ENCODE measurements around the gene LDAH. TPM values are rescaled to one million over a fixed set of nuclear protein-coding genes. Genes with fewer than 3 reads are reported as not detected.

LDAH gene
- total RNA-seq, 2 experiments from 2014 or later, result 31.1 to 37.6 TPM

GRCh38 chr2:20766798-20767644 is 55.9 kb downstream of the LDAH start:
- no peak overlapping the region for H3K4me3 Mint-ChIP-seq
- H3K9me3 Mint-ChIP-seq, result peaks cover 6% of the 10 kb centered on the region
- H3K4me1 Mint-ChIP-seq (ENCODE audit: low read depth), result peaks cover 14% of the 10 kb centered on the region
- intact Hi-C loops (cut with micrococcal nuclease), result no loop called here
- no peaks in the 10 kb centered on the region for H3K27me3 Mint-ChIP-seq (ENCODE audit: low read depth)
- H3K27ac Mint-ChIP-seq, result no peak overlapping the region
- CTCF ChIA-PET, result no interaction called here
- DNase-seq, result no peak
- peaks cover 41% of the 10 kb centered on the region for H3K36me3 Mint-ChIP-seq (ENCODE audit: low read depth)

GRCh38 chr2:20766213-20766612 is 56.7 kb downstream of the LDAH start:
- Mint-ChIP-seq H3K27ac (no peak overlapping the region), H3K4me1 (ENCODE audit: low read depth) (peaks cover 14% of the 10 kb centered on the region), H3K36me3 (ENCODE audit: low read depth) (peaks cover 39% of the 10 kb centered on the region), H3K9me3 (peaks cover 8% of the 10 kb centered on the region), H3K27me3 (ENCODE audit: low read depth) (no peaks in the 10 kb centered on the region), H3K4me3 (no peak overlapping the region)
- no peak for DNase-seq
- CTCF ChIA-PET, result no interaction called here
- intact Hi-C loops (cut with micrococcal nuclease), result no loop called here

GRCh38 chr2:20762945-20763683 is 59.8 kb downstream of the LDAH start:
- H3K36me3 Mint-ChIP-seq (ENCODE audit: low read depth), result peaks cover 47% of the 10 kb centered on the region
- no peaks in the 10 kb centered on the region for H3K27me3 Mint-ChIP-seq (ENCODE audit: low read depth)
- H3K27ac Mint-ChIP-seq, result no peak overlapping the region
- intact Hi-C loops (cut with micrococcal nuclease), result no loop called here
- H3K4me1 Mint-ChIP-seq (ENCODE audit: low read depth), result peaks cover 20% of the 10 kb centered on the region
- CTCF ChIA-PET, result interaction anchor here (1.0 to 1.3 kb wide), 2 partner anchors 99 to 103 kb away, joined by 3 read pairs; no protein-coding TSS in a partner anchor
- H3K9me3 Mint-ChIP-seq, result peaks cover 6% of the 10 kb centered on the region
- no peak overlapping the region for H3K4me3 Mint-ChIP-seq
- DNase-seq, result no peak

GRCh38 chr2:20759487-20759886 is 63.4 kb downstream of the LDAH start:
- Mint-ChIP-seq H3K9me3 (peaks cover 6% of the 10 kb centered on the region), H3K4me1 (ENCODE audit: low read depth) (peaks cover 17% of the 10 kb centered on the region), H3K27me3 (ENCODE audit: low read depth) (no peaks in the 10 kb centered on the region), H3K4me3 (no peak overlapping the region), H3K36me3 (ENCODE audit: low read depth) (peaks cover 52% of the 10 kb centered on the region), H3K27ac (no peak overlapping the region)
- DNase-seq, result no peak
- intact Hi-C loops (cut with micrococcal nuclease), result no loop called here
- CTCF ChIA-PET, result no interaction called here

- Mint-ChIP-seq H3K9me3 (peaks cover 6% of the 10 kb centered on the region), H3K4me1 (ENCODE audit: low read depth) (peaks cover 12% of the 10 kb centered on the region), H3K27me3 (ENCODE audit: low read depth) (no peaks in the 10 kb centered on the region), H3K27ac (no peak overlapping the region), H3K36me3 (ENCODE audit: low read depth) (peaks cover 49% of the 10 kb centered on the region), H3K4me3 (no peak overlapping the region)
- CTCF ChIA-PET, result interaction anchor here (0.9 to 1.0 kb wide), 2 partner anchors 13 to 97 kb away, joined by 3 read pairs; no protein-coding TSS in a partner anchor
- intact Hi-C loops (cut with micrococcal nuclease), result no loop called here
- no peak for DNase-seq
These were observed 63.9 kb downstream of the LDAH start for GRCh38 chr2:20758997-20759396.

GRCh38 chr2:20757405-20758090 is 65.4 kb downstream of the LDAH start:
- intact Hi-C loops (cut with micrococcal nuclease), result no loop called here
- Mint-ChIP-seq H3K27me3 (ENCODE audit: low read depth) (no peaks in the 10 kb centered on the region), H3K27ac (no peak overlapping the region), H3K4me3 (no peak overlapping the region), H3K9me3 (peaks cover 8% of the 10 kb centered on the region), H3K36me3 (ENCODE audit: low read depth) (peaks cover 51% of the 10 kb centered on the region), H3K4me1 (ENCODE audit: low read depth) (peaks cover 6% of the 10 kb centered on the region)
- DNase-seq, result no peak
- CTCF ChIA-PET, result interaction anchor here (0.6 to 1.4 kb wide), 4 partner anchors 15 to 580 kb away, joined by 3 read pairs; no protein-coding TSS in a partner anchor

GRCh38 chr2:20755132-20755800 is 67.6 kb downstream of the LDAH start:
- Mint-ChIP-seq H3K36me3 (ENCODE audit: low read depth) (peaks cover 52% of the 10 kb centered on the region), H3K27me3 (ENCODE audit: low read depth) (no peaks in the 10 kb centered on the region), H3K4me1 (ENCODE audit: low read depth) (peaks cover 6% of the 10 kb centered on the region), H3K9me3 (peaks cover 2% of the 10 kb centered on the region), H3K4me3 (no peak overlapping the region), H3K27ac (no peak overlapping the region)
- intact Hi-C loops (cut with micrococcal nuclease), result no loop called here
- CTCF ChIA-PET, result no interaction called here
- no peak for DNase-seq

- H3K27ac Mint-ChIP-seq, result no peak overlapping the region
- intact Hi-C loops (cut with micrococcal nuclease), result no loop called here
- H3K4me1 Mint-ChIP-seq (ENCODE audit: low read depth), result no peaks in the 10 kb centered on the region
- CTCF ChIA-PET, result interaction anchor here (0.6 kb wide), 1 partner anchor 338 kb away, joined by 3 read pairs; no protein-coding TSS in a partner anchor
- no peaks in the 10 kb centered on the region for H3K27me3 Mint-ChIP-seq (ENCODE audit: low read depth)
- H3K9me3 Mint-ChIP-seq, result peaks cover 2% of the 10 kb centered on the region
- H3K4me3 Mint-ChIP-seq, result no peak overlapping the region
- peaks cover 35% of the 10 kb centered on the region for H3K36me3 Mint-ChIP-seq (ENCODE audit: low read depth)
- DNase-seq, result no peak
These were observed 70.6 kb downstream of the LDAH start for GRCh38 chr2:20752293-20752692.

GRCh38 chr2:20747317-20747716 is 75.6 kb downstream of the LDAH start:
- Mint-ChIP-seq H3K36me3 (ENCODE audit: low read depth) (peaks cover 30% of the 10 kb centered on the region), H3K27ac (no peak overlapping the region), H3K4me3 (no peak overlapping the region), H3K9me3 (no peaks in the 10 kb centered on the region), H3K27me3 (ENCODE audit: low read depth) (no peaks in the 10 kb centered on the region), H3K4me1 (ENCODE audit: low read depth) (no peaks in the 10 kb centered on the region)
- intact Hi-C loops (cut with micrococcal nuclease), result no loop called here
- CTCF ChIA-PET, result interaction anchor here (1.5 kb wide), 1 partner anchor 49 kb away, joined by 3 read pairs; no protein-coding TSS in a partner anchor
- no peak for DNase-seq

GRCh38 chr2:20745924-20746555 is 76.9 kb downstream of the LDAH start:
- no peak for DNase-seq
- H3K27me3 Mint-ChIP-seq (ENCODE audit: low read depth), result no peaks in the 10 kb centered on the region
- intact Hi-C loops (cut with micrococcal nuclease), result no loop called here
- H3K36me3 Mint-ChIP-seq (ENCODE audit: low read depth), result peaks cover 40% of the 10 kb centered on the region
- no peaks in the 10 kb centered on the region for H3K9me3 Mint-ChIP-seq
- no peaks in the 10 kb centered on the region for H3K4me1 Mint-ChIP-seq (ENCODE audit: low read depth)
- CTCF ChIA-PET, result interaction anchor here (1.2 kb wide), 1 partner anchor 85 kb away, joined by 5 read pairs; no protein-coding TSS in a partner anchor
- H3K4me3 Mint-ChIP-seq, result no peak overlapping the region
- H3K27ac Mint-ChIP-seq, result no peak overlapping the region
